ENCODE results near the gene ST6GAL1.
"Not testable (repeated sequence)": the region's sequence is repeated elsewhere in the genome, so short reads cannot be mapped to it uniquely, and the experiment has no call there.

ST6GAL1 gene

DNA sequence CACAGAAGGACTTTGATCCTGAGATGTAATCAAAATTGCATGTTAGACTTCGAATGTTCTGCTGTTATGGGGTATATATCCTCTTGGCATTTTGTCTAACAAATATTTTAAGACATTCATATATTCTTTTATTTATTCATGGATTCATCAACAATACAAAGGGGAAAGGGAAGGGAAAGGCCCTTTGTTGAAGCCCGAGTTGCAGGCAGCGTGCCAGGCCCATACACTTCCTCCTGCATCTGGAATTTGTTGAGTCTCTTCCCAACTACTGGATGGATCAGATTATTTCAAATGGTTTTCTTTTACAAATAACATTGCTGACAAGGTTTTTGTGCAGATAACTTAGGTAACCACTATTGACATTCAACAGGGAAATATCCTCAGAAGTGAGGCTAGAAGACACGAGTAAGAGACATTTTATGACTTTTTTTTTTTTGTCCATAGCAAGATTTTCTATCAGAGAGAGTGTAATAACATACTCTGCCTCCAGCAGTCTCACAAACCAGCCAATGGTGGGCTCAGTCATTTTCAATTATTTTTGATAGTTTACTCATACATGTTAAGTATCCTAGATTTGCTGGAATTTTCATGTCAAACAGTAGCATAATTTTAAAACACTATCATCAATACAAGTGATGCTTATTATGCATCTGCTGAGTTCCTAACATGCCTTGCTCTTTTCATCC is 114.7 kb downstream of the ST6GAL1 start:
- H3K4me3 ChIP-seq (ENCODE audit: low read length) = no peak overlapping the region
- no peaks in the 10 kb centered on the region for H3K36me3 ChIP-seq (ENCODE audit: insufficient read depth, low read length)
- no peak overlapping the region for H3K4me2 ChIP-seq (ENCODE audit: low read length)
- H3K9me3 ChIP-seq (replicated peaks; ENCODE audit: low read length) = no peaks in the 10 kb centered on the region
- no peak overlapping the region for H3K9ac ChIP-seq (ENCODE audit: low read depth, low read length)
- H3K4me1 ChIP-seq (ENCODE audit: control insufficient read depth, insufficient read depth, low read length) = no peaks in the 10 kb centered on the region
- H3K27me3 ChIP-seq (ENCODE audit: control insufficient read depth, insufficient read depth, low read length) = no peaks in the 10 kb centered on the region

DNA sequence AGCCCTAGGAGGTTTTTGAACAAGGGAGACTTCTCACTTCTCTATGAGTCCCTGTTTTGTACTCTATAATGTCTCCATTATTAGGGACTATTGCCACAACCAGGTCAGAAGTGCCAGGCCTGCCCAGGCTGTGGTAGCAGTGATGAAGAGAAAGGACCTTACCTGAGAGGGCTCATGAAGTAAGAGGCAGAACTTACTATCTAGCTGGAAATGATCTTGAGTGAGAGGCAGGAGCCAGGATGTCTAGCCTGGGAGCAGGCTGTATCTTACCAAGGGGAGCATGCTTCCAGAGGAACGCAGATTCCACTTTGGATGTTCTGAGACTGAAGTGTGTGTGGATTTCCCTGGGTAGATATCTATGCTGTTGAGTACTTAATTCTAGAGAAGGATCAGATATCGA is 115.7 kb downstream of the ST6GAL1 start:
- H3K9me3 ChIP-seq (replicated peaks; ENCODE audit: low read length) = no peaks in the 10 kb centered on the region
- H3K9ac ChIP-seq (ENCODE audit: low read depth, low read length) = no peak overlapping the region
- H3K4me2 ChIP-seq (ENCODE audit: low read length) = no peak overlapping the region
- no peak overlapping the region for H3K4me3 ChIP-seq (ENCODE audit: low read length)
- no peaks in the 10 kb centered on the region for H3K36me3 ChIP-seq (ENCODE audit: insufficient read depth, low read length)
- no peaks in the 10 kb centered on the region for H3K4me1 ChIP-seq (ENCODE audit: control insufficient read depth, insufficient read depth, low read length)
- H3K27me3 ChIP-seq (ENCODE audit: control insufficient read depth, insufficient read depth, low read length) = no peaks in the 10 kb centered on the region

- Histone ChIP-seq H3K36me3 (ENCODE audit: insufficient read depth, low read length) (no peaks in the 10 kb centered on the region), H3K4me1 (ENCODE audit: control insufficient read depth, insufficient read depth, low read length) (no peaks in the 10 kb centered on the region), H3K27me3 (ENCODE audit: control insufficient read depth, insufficient read depth, low read length) (no peaks in the 10 kb centered on the region), H3K4me2 (ENCODE audit: low read length) (no peak overlapping the region), H3K4me3 (ENCODE audit: low read length) (no peak overlapping the region), H3K9ac (ENCODE audit: low read depth, low read length) (no peak overlapping the region), H3K9me3 (replicated peaks; ENCODE audit: low read length) (no peaks in the 10 kb centered on the region)
Observed at GRCh38 chr3:187049462-187050101, 119.3 kb downstream of the ST6GAL1 start.

DNA sequence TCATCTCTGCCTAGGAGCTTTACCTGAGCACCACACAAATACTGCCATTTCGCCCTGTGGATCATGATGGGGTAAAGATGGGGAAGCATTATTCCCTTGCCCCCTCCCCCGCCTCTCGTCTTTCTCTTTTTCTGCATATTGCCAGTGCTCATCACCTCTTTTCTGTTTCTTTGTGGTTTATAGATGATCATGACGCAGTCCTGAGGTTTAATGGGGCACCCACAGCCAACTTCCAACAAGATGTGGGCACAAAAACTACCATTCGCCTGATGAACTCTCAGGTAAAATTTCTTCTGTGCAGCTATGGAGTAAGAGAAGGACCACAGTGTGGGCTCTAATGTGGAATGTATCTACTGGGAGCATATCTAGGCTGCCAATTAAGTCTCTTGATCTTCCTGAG is 120.7 kb downstream of the ST6GAL1 start:
- no peak overlapping the region for H3K4me3 ChIP-seq (ENCODE audit: low read length)
- no peaks in the 10 kb centered on the region for H3K4me1 ChIP-seq (ENCODE audit: control insufficient read depth, insufficient read depth, low read length)

DNA sequence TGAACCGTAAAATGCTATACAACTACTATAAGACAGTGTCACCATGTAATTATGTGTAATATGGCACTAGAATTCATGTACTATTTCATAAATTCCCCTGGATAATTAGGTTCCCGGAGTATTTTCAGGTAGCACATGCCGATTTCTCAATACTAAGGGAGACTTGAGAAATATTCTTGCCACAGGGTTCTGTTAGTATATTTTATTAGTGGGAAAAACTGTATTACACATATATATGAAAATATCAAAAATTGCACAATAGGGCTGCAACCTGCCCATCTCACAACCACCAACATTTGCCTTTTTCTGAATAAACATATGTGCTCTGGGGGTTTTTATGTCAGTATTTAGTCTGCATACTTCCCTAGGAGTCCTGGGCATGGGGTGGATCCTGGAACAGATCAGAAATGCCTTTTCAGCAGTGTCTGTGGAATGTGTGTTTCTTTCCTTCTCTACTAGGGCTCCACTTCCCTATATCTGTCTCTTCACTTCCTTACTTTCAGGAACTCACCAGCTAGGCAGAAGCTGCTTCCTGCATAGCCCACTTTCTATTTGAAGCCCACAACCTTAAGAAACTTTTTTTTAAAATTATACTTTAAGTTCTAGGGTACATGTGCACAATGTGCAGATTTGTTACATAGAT is 121.5 kb downstream of the ST6GAL1 start:
- Histone ChIP-seq H3K9me3 (replicated peaks; ENCODE audit: low read length) (no peaks in the 10 kb centered on the region), H3K36me3 (ENCODE audit: insufficient read depth, low read length) (no peaks in the 10 kb centered on the region), H3K4me1 (ENCODE audit: control insufficient read depth, insufficient read depth, low read length) (no peaks in the 10 kb centered on the region), H3K4me2 (ENCODE audit: low read length) (no peak overlapping the region), H3K27me3 (ENCODE audit: control insufficient read depth, insufficient read depth, low read length) (no peaks in the 10 kb centered on the region), H3K4me3 (ENCODE audit: low read length) (no peak overlapping the region), H3K9ac (ENCODE audit: low read depth, low read length) (no peak overlapping the region)

More for the DNA sequence above, 120.7 kb downstream of the ST6GAL1 start:
- no peaks in the 10 kb centered on the region for H3K9me3 ChIP-seq (replicated peaks; ENCODE audit: low read length)
- no peaks in the 10 kb centered on the region for H3K27me3 ChIP-seq (ENCODE audit: control insufficient read depth, insufficient read depth, low read length)
- H3K36me3 ChIP-seq (ENCODE audit: insufficient read depth, low read length) = no peaks in the 10 kb centered on the region
- H3K9ac ChIP-seq (ENCODE audit: low read depth, low read length) = no peak overlapping the region
- no peak overlapping the region for H3K4me2 ChIP-seq (ENCODE audit: low read length)

GRCh38 chr3:187052427-187052826 is 122.1 kb downstream of the ST6GAL1 start:
- not testable (repeated sequence) for H3K4me1 ChIP-seq (ENCODE audit: control insufficient read depth, insufficient read depth, low read length); H3K27me3 ChIP-seq (ENCODE audit: control insufficient read depth, insufficient read depth, low read length); H3K9ac ChIP-seq (ENCODE audit: low read depth, low read length); H3K4me3 ChIP-seq (ENCODE audit: low read length); H3K4me2 ChIP-seq (ENCODE audit: low read length); H3K36me3 ChIP-seq (ENCODE audit: insufficient read depth, low read length); H3K9me3 ChIP-seq (replicated peaks; ENCODE audit: low read length)

DNA sequence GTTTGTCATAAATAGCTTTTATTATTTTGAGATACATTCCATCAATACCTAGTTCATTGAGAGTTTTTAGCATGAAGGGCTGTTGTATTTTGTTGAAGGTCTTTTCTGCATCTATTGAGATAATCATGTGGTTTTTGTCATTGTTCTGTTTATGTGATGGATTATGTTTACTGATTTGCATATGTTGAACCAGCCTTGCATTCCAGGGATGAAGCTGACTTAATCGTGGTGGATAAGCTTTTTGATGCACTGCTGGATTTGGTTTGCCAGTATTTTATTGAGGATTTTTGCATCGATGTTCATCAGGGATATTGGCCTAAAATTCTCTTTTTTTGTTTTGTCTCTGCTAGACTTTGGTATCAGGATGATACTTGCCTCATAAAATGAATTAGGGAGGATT is 124.1 kb downstream of the ST6GAL1 start:
- not testable (repeated sequence) for H3K4me1 ChIP-seq (ENCODE audit: control insufficient read depth, insufficient read depth, low read length); H3K4me3 ChIP-seq (ENCODE audit: low read length); H3K36me3 ChIP-seq (ENCODE audit: insufficient read depth, low read length); H3K4me2 ChIP-seq (ENCODE audit: low read length); H3K9me3 ChIP-seq (replicated peaks; ENCODE audit: low read length); H3K9ac ChIP-seq (ENCODE audit: low read depth, low read length); H3K27me3 ChIP-seq (ENCODE audit: control insufficient read depth, insufficient read depth, low read length)

DNA sequence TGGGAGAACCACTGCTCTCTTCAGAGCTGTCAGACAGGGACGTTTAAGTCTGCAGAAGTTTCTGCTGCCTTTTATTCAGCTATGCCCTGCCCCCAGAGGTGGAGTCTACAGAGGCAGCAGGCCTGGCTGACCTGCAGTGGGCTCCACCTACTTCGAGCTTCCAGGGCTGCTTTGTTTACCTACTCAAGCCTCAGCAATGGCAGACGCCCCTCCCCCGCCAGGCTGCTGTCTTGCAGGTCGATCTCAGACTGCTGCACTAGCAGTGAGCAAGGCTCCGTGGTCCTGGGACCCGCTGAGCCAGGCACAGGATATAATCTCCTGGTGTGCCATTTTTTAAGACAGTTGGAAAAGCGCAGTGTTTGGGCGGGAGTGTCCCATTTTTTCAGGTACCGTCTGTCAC is 127.5 kb downstream of the ST6GAL1 start:
- H3K9ac ChIP-seq (ENCODE audit: low read depth, low read length); H3K4me2 ChIP-seq (ENCODE audit: low read length); H3K36me3 ChIP-seq (ENCODE audit: insufficient read depth, low read length): not testable (repeated sequence)

GRCh38 chr3:187061748-187062147 is 131.4 kb downstream of the ST6GAL1 start:
- H3K36me3 ChIP-seq (ENCODE audit: insufficient read depth, low read length) = no peaks in the 10 kb centered on the region
- H3K4me3 ChIP-seq (ENCODE audit: low read length) = no peak overlapping the region
- no peak overlapping the region for H3K4me2 ChIP-seq (ENCODE audit: low read length)
- no peaks in the 10 kb centered on the region for H3K9me3 ChIP-seq (replicated peaks; ENCODE audit: low read length)
- no peak overlapping the region for H3K9ac ChIP-seq (ENCODE audit: low read depth, low read length)
- H3K4me1 ChIP-seq (ENCODE audit: control insufficient read depth, insufficient read depth, low read length) = peaks cover 17% of the 10 kb centered on the region
- no peaks in the 10 kb centered on the region for H3K27me3 ChIP-seq (ENCODE audit: control insufficient read depth, insufficient read depth, low read length)

More for the DNA sequence above, 127.5 kb downstream of the ST6GAL1 start:
- H3K9me3 ChIP-seq (replicated peaks; ENCODE audit: low read length); H3K27me3 ChIP-seq (ENCODE audit: control insufficient read depth, insufficient read depth, low read length); H3K4me3 ChIP-seq (ENCODE audit: low read length); H3K4me1 ChIP-seq (ENCODE audit: control insufficient read depth, insufficient read depth, low read length): not testable (repeated sequence)

DNA sequence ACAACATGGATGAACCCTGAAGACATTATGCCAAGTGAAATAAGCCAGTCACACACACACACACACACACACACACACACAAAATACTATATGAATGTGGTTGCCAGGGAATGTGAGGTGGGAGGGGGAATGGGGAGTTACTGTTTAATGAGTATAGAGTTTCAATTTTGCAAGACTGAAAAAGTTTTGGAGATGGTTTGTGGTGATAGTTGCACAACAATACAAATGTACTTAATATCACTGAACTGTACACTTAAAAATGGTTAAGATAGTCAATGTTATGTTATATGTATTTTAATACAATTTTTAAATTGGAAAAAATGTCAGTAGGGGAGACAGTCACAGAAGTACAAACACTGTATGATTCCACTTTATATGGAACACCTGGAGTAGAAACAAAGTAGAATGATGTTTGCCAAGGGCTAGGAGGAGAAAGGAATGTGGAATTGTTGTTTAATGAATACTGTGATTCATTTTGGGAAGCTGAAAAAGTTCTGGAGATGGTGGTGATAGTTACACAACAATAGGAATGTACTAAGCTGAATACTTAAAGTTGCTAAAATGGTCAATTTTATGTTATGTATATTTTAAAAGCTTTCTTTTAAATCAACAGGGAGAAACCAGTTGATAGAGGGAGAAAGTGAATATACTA is 132.3 kb downstream of the ST6GAL1 start:
- H3K9me3 ChIP-seq (replicated peaks; ENCODE audit: low read length) = no peaks in the 10 kb centered on the region
- no peak overlapping the region for H3K4me2 ChIP-seq (ENCODE audit: low read length)
- no peak overlapping the region for H3K4me3 ChIP-seq (ENCODE audit: low read length)
- H3K36me3 ChIP-seq (ENCODE audit: insufficient read depth, low read length) = no peaks in the 10 kb centered on the region
- no peak overlapping the region for H3K9ac ChIP-seq (ENCODE audit: low read depth, low read length)
- no peaks in the 10 kb centered on the region for H3K27me3 ChIP-seq (ENCODE audit: control insufficient read depth, insufficient read depth, low read length)
- peaks cover 17% of the 10 kb centered on the region for H3K4me1 ChIP-seq (ENCODE audit: control insufficient read depth, insufficient read depth, low read length)

DNA sequence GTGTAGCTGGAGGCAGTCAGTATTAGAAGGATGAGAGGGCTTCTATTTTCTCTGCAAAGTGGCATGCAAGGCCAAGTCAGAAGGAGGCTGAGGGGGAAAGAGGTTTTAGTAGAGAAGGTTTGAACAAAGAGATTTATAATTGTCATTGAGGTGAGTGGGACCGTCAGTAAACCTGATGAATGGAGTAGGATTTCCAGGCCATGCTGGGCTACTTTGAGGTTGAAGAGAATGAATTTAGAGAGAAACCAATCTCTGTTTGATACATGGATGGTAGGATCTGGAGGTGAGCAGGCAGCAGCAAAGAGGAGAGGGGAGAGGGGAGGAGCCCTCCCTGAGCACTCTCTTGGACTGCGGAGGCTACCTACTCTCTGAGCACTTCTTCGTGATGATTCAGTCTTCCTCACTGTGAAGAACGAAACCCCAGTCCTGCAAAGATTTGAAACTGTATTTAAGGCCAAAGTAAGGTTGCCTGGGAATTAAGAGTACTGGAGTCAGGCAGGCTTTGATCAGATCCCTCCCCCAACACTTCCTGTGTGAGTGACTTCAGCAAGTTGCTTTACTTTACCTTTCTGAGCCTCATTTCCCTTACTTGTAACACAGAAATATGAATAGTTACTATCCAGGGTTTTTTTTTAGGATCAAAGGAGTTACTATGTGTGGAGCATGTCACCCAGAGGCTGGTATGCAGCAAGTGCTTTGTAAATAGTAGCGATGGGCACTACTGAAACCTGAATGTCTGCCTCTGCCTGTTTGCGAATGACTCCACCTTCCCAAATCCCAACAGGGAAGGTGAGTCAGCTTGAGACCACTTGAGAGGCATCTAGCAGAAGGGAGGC is 133.2 kb downstream of the ST6GAL1 start:
- Histone ChIP-seq H3K9ac (ENCODE audit: low read depth, low read length) (no peak overlapping the region), H3K4me3 (ENCODE audit: low read length) (no peak overlapping the region), H3K27me3 (ENCODE audit: control insufficient read depth, insufficient read depth, low read length) (no peaks in the 10 kb centered on the region), H3K4me1 (ENCODE audit: control insufficient read depth, insufficient read depth, low read length) (peaks cover 17% of the 10 kb centered on the region), H3K4me2 (ENCODE audit: low read length) (no peak overlapping the region), H3K9me3 (replicated peaks; ENCODE audit: low read length) (no peaks in the 10 kb centered on the region), H3K36me3 (ENCODE audit: insufficient read depth, low read length) (no peaks in the 10 kb centered on the region)

Data from skeletal muscle satellite cell (primary cell).